GM12878 (cell line): ENCODE results near the gene SLC35E1. TPM values are rescaled to one million over a fixed set of nuclear protein-coding genes. Genes with fewer than 3 reads are reported as not detected.

Source experiments
- ATAC-seq: fragments of 200-7000 bp; cut with Tn5 transposase; 3 replicates; pipeline ENCODE4 v1.9.1; 2020; ENCODE audit warnings: mild to moderate bottlenecking, moderate library complexity
- BruUV-seq: library from RNA; stranded (reverse); fragments of 400-500 nt; replicated peaks from 2 replicates; lab custom pipeline; 2021; lab: Mats Ljungman, UMichigan
- CTCF ChIA-PET: fragments of 300-600 bp; sonication (Branson Sonifier 250); formaldehyde crosslinking; extraction: SDS; loops from one replicate; lab custom pipeline; 2021; ENCODE audit warnings: inconsistent platforms; lab: Yijun Ruan, JAX
- POLR2A ChIA-PET: fragments of 350-600 bp; formaldehyde crosslinking; extraction: SDS; loops from one replicate; lab custom pipeline; 2021; ENCODE audit warnings: inconsistent platforms; lab: Charles Lee
- RAD21 ChIA-PET: fragments of 300-600 bp; sonication (Branson Sonifier 250); formaldehyde crosslinking; loops from one replicate; lab custom pipeline; 2023; ENCODE audit warnings: antibody characterized with exemption; ENCODE audit not compliant: unreplicated experiment; lab: Charles Lee
- SMC1A ChIA-PET: fragments of 300-600 bp; sonication (Branson Sonifier 250); formaldehyde crosslinking; loops from one replicate; lab custom pipeline; 2023; ENCODE audit not compliant: unreplicated experiment, uncharacterized antibody; lab: Charles Lee
- DNase-seq: peaks from one replicate; pipeline ENCODE4 v3.0.0-alpha.2; 2011; ENCODE audit warnings: low read depth, low spot score
- FAIRE-seq: peaks from 3 replicates; lab custom pipeline; 2011; peaks lifted over from hg19 to GRCh38; lab: Jason Lieb, UNC
- H2AFZ ChIP-seq: 2 replicates; pipeline ENCODE4 v1.6.0; 2011; ENCODE audit warnings: low read depth, low read length, control low read depth; ENCODE audit not compliant: control insufficient read depth
- H3K27ac ChIP-seq: 2 replicates; pipeline ENCODE4 v1.5.1; 2011; ENCODE audit warnings: control low read depth; ENCODE audit not compliant: control insufficient read depth, insufficient read depth
- H3K27me3 ChIP-seq, 2 experiments: replicated peaks in 1 of 2; 2 replicates each; pipeline versions ENCODE4 v1.6.0 to v1.6.1; 2011; ENCODE audit warnings: low read length in 1 of 2; ENCODE audit not compliant: control insufficient read depth in 2 of 2, insufficient read depth in 2 of 2
- H3K36me3 ChIP-seq, 2 experiments: 2 replicates each; pipeline ENCODE4 v1.5.1; 2011; ENCODE audit warnings: low read length in 1 of 2; ENCODE audit not compliant: control insufficient read depth in 2 of 2, insufficient read depth in 2 of 2
- H3K4me1 ChIP-seq: 2 replicates; pipeline ENCODE4 v1.6.1; 2011; ENCODE audit warnings: mild to moderate bottlenecking, low read length, moderate library complexity, mixed read lengths; ENCODE audit not compliant: control insufficient read depth, insufficient read depth
- H3K4me2 ChIP-seq: 2 replicates; pipeline ENCODE4 v1.6.0; 2011; ENCODE audit warnings: control low read depth; ENCODE audit not compliant: control insufficient read depth, insufficient read depth
- H3K4me3 ChIP-seq: fragments of 200-600 bp; sonication (generic); 2 replicates; pipeline ENCODE4 v1.5.1; 2016
- H3K79me2 ChIP-seq: 2 replicates; pipeline ENCODE4 v1.6.0; 2011; ENCODE audit warnings: low read length; ENCODE audit not compliant: control insufficient read depth, insufficient read depth
- H3K9ac ChIP-seq: 2 replicates; pipeline ENCODE4 v1.8.0; 2011; ENCODE audit warnings: low read length, control low read depth, mixed read lengths; ENCODE audit not compliant: control insufficient read depth, insufficient read depth
- H3K9me3 ChIP-seq: replicated peaks from 3 replicates; pipeline ENCODE4 v1.5.1; 2011; ENCODE audit warnings: mild to moderate bottlenecking, low read length; ENCODE audit not compliant: control insufficient read depth, insufficient read depth
- H4K20me1 ChIP-seq: 2 replicates; pipeline ENCODE4 v1.6.0; 2011; ENCODE audit not compliant: control insufficient read depth, insufficient read depth
- MYC ChIP-seq: IDR thresholded peaks from 2 replicates; pipeline ENCODE4 v1.6.1; 2011; ENCODE audit warnings: mild to moderate bottlenecking, low read length, moderate library complexity, inconsistent platforms; ENCODE audit not compliant: insufficient read depth, insufficient replicate concordance, insufficient read length, severe bottlenecking
- POLR2A ChIP-seq: IDR thresholded peaks from 2 replicates; pipeline ENCODE4 v1.6.1; 2011; ENCODE audit warnings: low read depth, mild to moderate bottlenecking, low read length
- POLR2AphosphoS2 ChIP-seq: IDR thresholded peaks from 2 replicates; pipeline ENCODE4 v1.6.1; 2011; ENCODE audit warnings: low read depth, mild to moderate bottlenecking, low read length, improper control_type of control experiment, moderate library complexity
- POLR2AphosphoS5 ChIP-seq: IDR thresholded peaks from 2 replicates; pipeline ENCODE4 v1.6.1; 2011; ENCODE audit warnings: mild to moderate bottlenecking, low read length, inconsistent platforms
- RAD51 ChIP-seq: fragments of 450-650 bp; IDR thresholded peaks from 2 replicates; pipeline ENCODE4 v1.6.1; 2016; ENCODE audit warnings: moderate library complexity, mild to moderate bottlenecking, inconsistent platforms
- SRF ChIP-seq, 2 experiments: IDR thresholded peaks; 2 replicates each; pipeline ENCODE4 v1.6.1; 2011; ENCODE audit warnings: low read depth in 2 of 2, low read length in 2 of 2, mild to moderate bottlenecking in 1 of 2, moderate library complexity in 1 of 2
- YBX1 ChIP-seq: fragments of 450-650 bp; IDR thresholded peaks from 2 replicates; pipeline ENCODE4 v1.6.1; 2016; ENCODE audit warnings: antibody characterized with exemption
- in situ Hi-C: fragments of 300-500 bp; cut with MboI; formaldehyde crosslinking; loops from 9 replicates; pipeline ENCODE4 v1.14.3; 2018; ENCODE audit warnings: mixed read lengths
- intact Hi-C: fragments of 100-400 bp; cut with micrococcal nuclease; formaldehyde crosslinking; loops from one replicate; pipeline ENCODE4 v1.14.2; 2022; ENCODE audit not compliant: unreplicated experiment
- polyA plus RNA-seq, 11 experiments: library from polyadenylated mRNA; depleted of rRNA in 4 of 11; unstranded in 6 of 11; stranded (reverse) in 5 of 11; fragments of >200 nt; fragmentation: Nextera tagmentation in 4 of 11; fragmentation: Illumina TruSeq in 1 of 11; extraction: Ambion mirVana in 4 of 11; extraction: Trizol in 1 of 11; gene quantifications; 1 replicate in 1 of 11; 2 replicates in 10 of 11; pipeline versions ENCODE4 v1.2.1 to v1.2.3, GENCODE V29; 2011 to 2016; ENCODE audit warnings: inconsistent platforms in 2 of 11, missing spikeins in 2 of 11, low read depth in 1 of 11
- total RNA-seq, 4 experiments: library from RNA; depleted of rRNA in 3 of 4; stranded (reverse); fragments of >200 nt in 3 of 4; fragmentation: Illumina TruSeq in 1 of 4; extraction: Trizol in 1 of 4; gene quantifications; 2 replicates each; pipeline versions ENCODE4 v1.2.1 to v1.2.3, GENCODE V29; 2013 to 2021

Gene SLC35E1
- total and polyA plus RNA-seq, 10 of the 15 experiments (the other 5 are each of a cell fraction or from before 2014, with no cell fraction given): 11.3 to 37.7 (median 22.1) TPM

DNA sequence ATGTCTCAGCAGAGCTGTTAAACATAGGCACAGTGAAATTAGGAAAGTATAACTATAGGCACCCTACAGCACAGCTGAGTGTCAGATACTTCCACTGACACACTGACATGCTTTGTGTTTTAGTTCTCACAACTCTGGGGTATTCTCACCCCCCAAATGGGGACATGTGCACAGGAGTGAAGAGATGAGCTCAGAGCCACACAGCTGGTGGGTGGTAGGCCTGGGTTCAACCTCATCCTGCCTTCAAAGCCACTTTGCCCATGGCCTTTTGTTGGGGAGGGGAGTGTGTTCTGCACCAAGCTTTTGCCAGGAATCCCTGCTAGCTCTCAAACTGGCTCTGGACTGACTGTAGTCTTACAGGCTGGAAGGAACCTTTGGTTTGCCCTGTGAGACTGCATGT is 1.7 kb upstream of the SLC35E1 start:
- ChIA-PET RAD21 (interaction anchor here (0.9 to 2.6 kb wide), 6 partner anchors 10 to 87 kb away, joined by 3 to 28 read pairs (median 8); partner anchors contain the start of genes SMIM7 and TMEM38A), POLR2A (interaction anchor here (0.7 to 6.5 kb wide), 7 partner anchors 12 to 87 kb away, joined by 3 to 93 read pairs (median 5); partner anchors contain the start of genes CHERP, MED26, SMIM7 and TMEM38A), SMC1A (interaction anchor here (0.6 to 2.7 kb wide), 13 partner anchors 8 to 132 kb away, joined by 3 to 20 read pairs (median 4); partner anchors contain the start of gene MED26), CTCF (interaction anchor here (1.0 to 2.4 kb wide), 8 partner anchors 10 to 191 kb away, joined by 3 to 15 read pairs (median 4); no protein-coding TSS in a partner anchor)
- Histone ChIP-seq H3K27ac (no peak overlapping the region), H3K9me3 (no peaks in the 10 kb centered on the region), H3K36me3 (peaks cover 21 to 31% of the 10 kb centered on the region in 2 experiments), H2AFZ (no peak overlapping the region), H3K9ac (peak overlapping the region; percentile 20; the same call in 1 of the 2 replicates), H3K27me3 (no peaks in the 10 kb centered on the region), H3K4me3 (peak overlapping the region; percentile 97; the same call in 1 of the 2 replicates), H3K4me1 (peaks cover 19% of the 10 kb centered on the region), H3K79me2 (peaks cover 82% of the 10 kb centered on the region), H3K4me2 (peak overlapping the region; percentile 83), H4K20me1 (peaks cover 2% of the 10 kb centered on the region; the same call in 1 of the 2 replicates)
- FAIRE-seq: no peak
- BruUV-seq: no TSS peak
- no peak for DNase-seq
- intact Hi-C loops (no loop called here), in situ Hi-C loops (no loop called here)
- no peak for TF ChIP-seq RAD51
- TF ChIP-seq SRF (IDR thresholded peaks at IDR 0.05; ENCODE audit: low read depth in 2 of 2, low read length in 2 of 2): no peak
- TF ChIP-seq MYC: no peak
- no peak for TF ChIP-seq YBX1
- peak; percentile 44 for TF ChIP-seq POLR2AphosphoS5
- TF ChIP-seq POLR2A: 0 out of 2 replicates have a peak, but pooled peaks have one; percentile 14
- TF ChIP-seq POLR2AphosphoS2: 0 out of 2 replicates have a peak, but pooled peaks have one; percentile 19
- ATAC-seq: no peak
